ENCODE measurements around the gene NELFE. TPM values are rescaled to one million over a fixed set of nuclear protein-coding genes. Genes with fewer than 3 reads are reported as not detected.
"Not testable (repeated sequence)": the region's sequence is repeated elsewhere in the genome, so short reads cannot be mapped to it uniquely, and the experiment has no call there.

The NELFE gene, protein sequence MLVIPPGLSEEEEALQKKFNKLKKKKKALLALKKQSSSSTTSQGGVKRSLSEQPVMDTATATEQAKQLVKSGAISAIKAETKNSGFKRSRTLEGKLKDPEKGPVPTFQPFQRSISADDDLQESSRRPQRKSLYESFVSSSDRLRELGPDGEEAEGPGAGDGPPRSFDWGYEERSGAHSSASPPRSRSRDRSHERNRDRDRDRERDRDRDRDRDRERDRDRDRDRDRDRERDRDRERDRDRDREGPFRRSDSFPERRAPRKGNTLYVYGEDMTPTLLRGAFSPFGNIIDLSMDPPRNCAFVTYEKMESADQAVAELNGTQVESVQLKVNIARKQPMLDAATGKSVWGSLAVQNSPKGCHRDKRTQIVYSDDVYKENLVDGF
- total RNA-seq (2012; rRNA removed): 112 and 141 TPM in 2 replicates

DNA sequence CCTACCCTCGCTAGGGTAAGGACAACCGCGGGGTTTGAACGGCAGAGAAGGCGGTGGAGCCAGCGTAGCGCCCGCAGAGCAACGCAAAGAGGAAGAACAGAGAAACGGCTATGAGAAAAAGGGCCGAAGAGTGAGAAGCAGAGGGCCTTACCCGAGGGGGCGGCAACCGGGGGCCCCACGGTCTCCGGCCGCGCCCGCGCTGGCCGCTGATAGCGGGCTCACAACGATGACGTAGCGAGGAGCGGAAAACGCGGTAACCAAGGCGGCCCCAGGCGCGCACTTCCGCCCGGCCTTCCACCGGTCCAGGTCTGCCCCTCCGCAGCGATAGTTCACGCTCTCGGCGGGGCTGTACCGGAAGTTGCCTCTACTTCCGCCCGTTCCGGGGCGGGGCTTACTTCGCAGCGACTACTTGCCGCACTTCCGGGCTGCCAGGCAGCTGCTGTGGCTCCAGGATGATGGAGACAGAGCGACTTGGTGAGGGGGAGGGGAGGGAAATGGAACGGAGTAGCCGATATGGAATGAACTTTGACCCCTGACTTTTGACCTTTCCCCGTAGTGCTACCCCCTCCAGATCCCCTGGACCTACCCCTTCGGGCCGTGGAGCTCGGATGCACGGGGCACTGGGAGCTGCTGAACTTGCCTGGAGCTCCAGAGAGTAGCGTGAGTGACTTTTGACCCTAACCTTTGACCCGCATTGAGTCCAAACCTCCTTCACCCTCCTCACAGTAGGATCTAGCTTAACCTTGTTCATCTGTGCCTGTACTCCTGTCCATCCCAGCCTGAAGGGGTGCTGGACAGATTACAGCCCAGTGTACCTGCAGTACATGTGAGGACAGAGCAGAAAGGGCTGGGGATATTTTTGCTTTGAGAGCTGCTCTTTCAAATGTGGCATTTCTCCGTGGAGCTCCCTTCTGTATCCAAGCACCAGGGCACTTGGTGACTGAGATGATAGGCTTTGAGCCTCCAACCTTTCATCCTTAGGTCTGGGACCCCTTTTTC, at the start of gene NELFE, which contains the start of gene SKIC2:
Gene NELFE, minus strand, starts transcription at position 231 of the 999 bp plus-strand sequence. CDS start 525 bp downstream, outside the sequence.
Gene SKIC2, plus strand, starts transcription at position 435 of the 999 bp plus-strand sequence. Its CDS starts 18 bp downstream, at position 453.
- Histone ChIP-seq H3K4me2 (ENCODE audit: low read length) (peak within 1 kb of the TSS; percentile 95), H3K9me3 (replicated peaks; ENCODE audit: low read length) (no peaks in the 10 kb centered on the region), H3K4me3 (ENCODE audit: low read length) (peak within 1 kb of the TSS; percentile 90), H3K36me3 (ENCODE audit: insufficient read depth, low read length) (peaks cover 62% of the 10 kb centered on the region), H3K27me3 (ENCODE audit: control insufficient read depth, insufficient read depth, low read length) (no peaks in the 10 kb centered on the region), H3K9ac (ENCODE audit: low read depth, low read length) (peak within 1 kb of the TSS; percentile 96), H3K4me1 (ENCODE audit: control insufficient read depth, insufficient read depth, low read length) (peaks cover 15% of the 10 kb centered on the region)

DNA sequence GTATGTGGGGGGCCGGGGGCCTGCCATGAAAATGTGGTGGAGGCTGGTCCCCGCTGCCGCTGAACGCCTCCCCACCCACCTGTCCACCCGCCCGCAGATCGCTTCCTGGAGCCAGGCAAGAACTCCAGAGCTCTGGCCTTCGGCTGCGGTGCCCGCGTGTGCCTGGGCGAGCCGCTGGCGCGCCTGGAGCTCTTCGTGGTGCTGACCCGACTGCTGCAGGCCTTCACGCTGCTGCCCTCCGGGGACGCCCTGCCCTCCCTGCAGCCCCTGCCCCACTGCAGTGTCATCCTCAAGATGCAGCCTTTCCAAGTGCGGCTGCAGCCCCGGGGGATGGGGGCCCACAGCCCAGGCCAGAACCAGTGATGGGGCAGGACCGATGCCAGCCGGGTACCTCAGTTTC, 49.3 kb upstream of the NELFE start:
- not testable (repeated sequence) for H3K4me3 ChIP-seq (ENCODE audit: low read length); H3K4me1 ChIP-seq (ENCODE audit: control insufficient read depth, insufficient read depth, low read length); H3K36me3 ChIP-seq (ENCODE audit: insufficient read depth, low read length); H3K4me2 ChIP-seq (ENCODE audit: low read length); H3K9ac ChIP-seq (ENCODE audit: low read depth, low read length); H3K9me3 ChIP-seq (replicated peaks; ENCODE audit: low read length); H3K27me3 ChIP-seq (ENCODE audit: control insufficient read depth, insufficient read depth, low read length)

DNA sequence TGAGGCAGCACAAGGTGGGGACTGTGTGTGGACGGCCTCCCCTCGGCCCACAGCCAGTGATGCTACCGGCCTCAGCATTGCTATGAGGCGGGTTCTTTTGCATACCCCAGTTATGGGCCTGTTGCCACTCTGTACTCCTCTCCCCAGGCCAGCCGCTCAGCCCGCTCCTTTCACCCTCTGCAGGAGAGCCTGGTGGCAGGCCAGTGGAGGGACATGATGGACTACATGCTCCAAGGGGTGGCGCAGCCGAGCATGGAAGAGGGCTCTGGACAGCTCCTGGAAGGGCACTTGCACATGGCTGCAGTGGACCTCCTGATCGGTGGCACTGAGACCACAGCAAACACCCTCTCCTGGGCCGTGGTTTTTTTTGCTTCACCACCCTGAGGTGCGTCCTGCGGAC, 48.3 kb upstream of the NELFE start:
- H3K4me3 ChIP-seq (ENCODE audit: low read length); H3K4me1 ChIP-seq (ENCODE audit: control insufficient read depth, insufficient read depth, low read length); H3K9me3 ChIP-seq (replicated peaks; ENCODE audit: low read length); H3K27me3 ChIP-seq (ENCODE audit: control insufficient read depth, insufficient read depth, low read length); H3K4me2 ChIP-seq (ENCODE audit: low read length); H3K9ac ChIP-seq (ENCODE audit: low read depth, low read length); H3K36me3 ChIP-seq (ENCODE audit: insufficient read depth, low read length): not testable (repeated sequence)

DNA sequence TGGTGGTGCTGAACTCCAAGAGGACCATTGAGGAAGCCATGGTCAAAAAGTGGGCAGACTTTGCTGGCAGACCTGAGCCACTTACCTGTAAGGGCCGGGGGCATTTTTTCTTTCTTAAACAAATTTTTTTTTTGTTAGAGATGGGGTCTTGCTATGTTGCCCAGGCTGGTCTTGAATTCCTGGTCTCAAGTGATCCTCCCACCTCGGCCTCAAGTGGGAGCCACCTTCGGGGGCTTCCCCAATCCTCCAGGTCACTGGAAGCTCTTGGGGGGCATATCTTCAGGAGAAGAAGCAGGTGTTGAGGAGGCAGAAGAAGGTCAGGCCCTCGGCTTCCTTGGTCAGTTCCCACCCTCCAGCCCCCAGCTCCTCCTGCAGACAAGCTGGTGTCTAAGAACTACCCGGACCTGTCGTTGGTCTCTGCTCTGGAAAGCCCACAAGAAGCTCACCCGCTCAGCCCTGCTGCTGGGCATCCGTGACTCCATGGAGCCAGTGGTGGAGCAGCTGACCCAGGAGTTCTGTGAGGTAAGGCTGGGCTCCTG, 47.3 kb upstream of the NELFE start:
- H3K4me1 ChIP-seq (ENCODE audit: control insufficient read depth, insufficient read depth, low read length); H3K9ac ChIP-seq (ENCODE audit: low read depth, low read length); H3K36me3 ChIP-seq (ENCODE audit: insufficient read depth, low read length); H3K9me3 ChIP-seq (replicated peaks; ENCODE audit: low read length); H3K4me3 ChIP-seq (ENCODE audit: low read length); H3K4me2 ChIP-seq (ENCODE audit: low read length); H3K27me3 ChIP-seq (ENCODE audit: control insufficient read depth, insufficient read depth, low read length): not testable (repeated sequence)

DNA sequence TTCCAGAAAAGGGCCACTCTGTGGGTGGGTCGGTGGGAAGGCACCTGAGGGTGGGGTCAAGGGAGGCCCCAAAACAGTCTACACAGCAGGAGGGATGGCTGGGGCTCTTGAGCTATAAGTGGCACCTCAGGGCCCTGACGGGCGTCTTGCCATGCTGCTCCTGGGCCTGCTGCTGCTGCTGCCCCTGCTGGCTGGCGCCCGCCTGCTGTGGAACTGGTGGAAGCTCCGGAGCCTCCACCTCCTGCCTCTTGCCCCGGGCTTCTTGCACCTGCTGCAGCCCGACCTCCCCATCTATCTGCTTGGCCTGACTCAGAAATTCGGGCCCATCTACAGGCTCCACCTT, 46.7 kb upstream of the NELFE start:
- not testable (repeated sequence) for H3K4me2 ChIP-seq (ENCODE audit: low read length); H3K9ac ChIP-seq (ENCODE audit: low read depth, low read length); H3K9me3 ChIP-seq (replicated peaks; ENCODE audit: low read length); H3K36me3 ChIP-seq (ENCODE audit: insufficient read depth, low read length); H3K27me3 ChIP-seq (ENCODE audit: control insufficient read depth, insufficient read depth, low read length); H3K4me3 ChIP-seq (ENCODE audit: low read length); H3K4me1 ChIP-seq (ENCODE audit: control insufficient read depth, insufficient read depth, low read length)

DNA sequence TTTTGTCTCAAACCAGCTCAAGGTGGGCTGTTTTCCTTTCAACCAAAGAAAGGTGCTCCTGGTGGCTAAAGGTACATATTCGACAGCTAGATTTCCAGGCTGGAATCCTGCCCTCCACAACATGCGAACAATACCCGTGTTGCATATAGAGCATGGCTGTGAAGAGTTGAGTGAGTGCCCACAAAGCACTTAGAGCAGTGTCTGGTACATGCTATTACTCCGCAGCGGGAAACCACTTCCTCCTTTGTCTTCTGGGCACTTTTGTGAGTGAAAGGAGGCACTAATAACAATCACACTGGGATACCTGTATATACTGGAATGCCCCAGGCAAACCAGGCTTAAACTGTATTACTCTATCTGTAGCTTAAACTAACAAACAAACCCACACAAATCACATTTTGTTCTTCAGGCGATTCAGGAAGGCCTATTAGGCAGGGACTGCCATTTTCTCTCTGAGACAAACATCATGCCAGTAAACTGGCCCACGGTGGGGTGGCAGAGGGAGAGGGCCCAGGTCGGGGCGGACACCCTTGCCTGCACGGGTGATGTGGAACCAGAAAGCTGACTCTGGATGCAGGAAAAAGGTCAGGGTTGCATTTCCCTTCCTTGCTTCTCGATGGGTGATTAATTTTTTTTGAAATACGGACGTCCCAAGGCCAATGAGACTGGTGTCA, 46.2 kb upstream of the NELFE start:
- not testable (repeated sequence) for H3K27me3 ChIP-seq (ENCODE audit: control insufficient read depth, insufficient read depth, low read length); H3K9ac ChIP-seq (ENCODE audit: low read depth, low read length); H3K36me3 ChIP-seq (ENCODE audit: insufficient read depth, low read length); H3K4me2 ChIP-seq (ENCODE audit: low read length); H3K4me1 ChIP-seq (ENCODE audit: control insufficient read depth, insufficient read depth, low read length); H3K9me3 ChIP-seq (replicated peaks; ENCODE audit: low read length); H3K4me3 ChIP-seq (ENCODE audit: low read length)

DNA sequence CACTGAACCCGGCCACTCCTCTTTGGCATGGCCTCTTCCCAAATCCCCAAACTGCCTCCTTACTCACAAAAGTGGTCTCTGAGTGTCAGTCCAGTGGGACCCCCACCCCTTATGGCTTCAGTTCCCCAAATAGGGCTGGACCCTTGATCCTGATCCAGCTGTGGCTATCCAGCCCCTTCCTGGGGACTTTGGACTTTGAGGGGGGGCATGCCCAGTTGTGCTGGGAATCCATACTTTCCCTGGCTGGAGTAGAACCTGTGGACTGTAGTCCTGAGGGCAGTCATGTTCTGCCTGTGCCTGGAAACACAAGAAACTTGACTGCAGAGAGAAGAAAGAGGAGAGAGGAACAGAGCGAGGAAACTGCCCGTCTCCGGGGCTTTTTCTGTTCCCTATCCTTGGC, 45.6 kb upstream of the NELFE start:
- H3K27me3 ChIP-seq (ENCODE audit: control insufficient read depth, insufficient read depth, low read length); H3K36me3 ChIP-seq (ENCODE audit: insufficient read depth, low read length); H3K4me2 ChIP-seq (ENCODE audit: low read length); H3K9me3 ChIP-seq (replicated peaks; ENCODE audit: low read length); H3K4me1 ChIP-seq (ENCODE audit: control insufficient read depth, insufficient read depth, low read length); H3K9ac ChIP-seq (ENCODE audit: low read depth, low read length); H3K4me3 ChIP-seq (ENCODE audit: low read length): not testable (repeated sequence)

DNA sequence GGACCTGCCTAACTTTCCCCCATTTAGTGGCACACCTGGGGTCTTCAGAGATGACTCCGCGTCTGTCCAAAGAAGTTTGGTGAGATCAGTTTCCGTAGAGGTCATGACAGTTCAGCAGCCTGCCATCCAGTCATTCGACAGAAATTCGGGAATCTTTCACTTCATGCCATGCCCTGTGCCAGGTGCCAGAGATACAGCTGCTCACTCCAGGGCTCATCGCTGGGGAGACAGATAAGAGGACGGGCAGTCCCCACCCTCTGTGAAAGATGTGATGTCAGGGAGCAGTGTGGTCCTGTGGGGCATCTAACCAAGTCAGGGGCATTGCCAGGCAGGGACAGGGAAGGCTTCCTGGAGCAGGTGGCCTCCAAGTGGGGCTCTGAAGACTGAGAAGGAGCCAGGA, 44.5 kb upstream of the NELFE start:
- H3K4me3 ChIP-seq (ENCODE audit: low read length); H3K9ac ChIP-seq (ENCODE audit: low read depth, low read length); H3K36me3 ChIP-seq (ENCODE audit: insufficient read depth, low read length); H3K4me1 ChIP-seq (ENCODE audit: control insufficient read depth, insufficient read depth, low read length); H3K9me3 ChIP-seq (replicated peaks; ENCODE audit: low read length); H3K4me2 ChIP-seq (ENCODE audit: low read length); H3K27me3 ChIP-seq (ENCODE audit: control insufficient read depth, insufficient read depth, low read length): not testable (repeated sequence)

DNA sequence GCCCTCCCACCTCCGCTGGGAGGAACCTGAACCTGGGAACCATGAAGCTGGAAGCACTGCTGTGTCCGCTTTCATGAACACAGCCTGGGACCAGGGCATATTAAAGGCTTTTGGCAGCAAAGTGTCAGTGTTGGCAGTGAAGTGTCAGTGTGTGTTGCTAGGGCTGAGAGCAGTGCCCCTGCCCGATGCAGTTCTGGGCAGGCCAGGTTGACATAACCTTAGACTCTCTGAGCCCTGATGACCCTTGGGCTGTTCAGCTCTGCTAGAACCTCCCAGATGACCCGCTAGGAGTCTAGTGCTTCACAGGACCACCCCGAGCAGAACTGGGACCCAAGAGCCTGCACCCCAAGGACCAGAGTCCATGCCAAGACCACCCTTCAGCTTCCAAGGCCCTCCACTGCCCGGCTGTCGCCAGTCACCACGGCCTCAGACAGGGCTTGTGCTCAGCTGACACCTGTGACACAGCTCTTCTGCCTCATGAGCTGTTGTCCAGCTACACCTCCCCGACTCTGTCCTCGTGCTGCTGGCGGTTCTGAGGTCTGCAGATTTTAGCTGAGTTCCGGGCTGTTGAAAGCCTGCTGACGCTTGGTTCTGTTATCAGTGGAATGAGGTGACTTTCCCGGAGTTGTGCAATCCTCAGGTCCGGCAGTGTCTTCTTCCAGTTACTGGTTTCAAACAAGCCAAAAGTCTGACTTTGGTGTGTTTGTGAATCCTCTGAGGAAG, 43.9 kb upstream of the NELFE start:
- H3K4me2 ChIP-seq (ENCODE audit: low read length); H3K4me1 ChIP-seq (ENCODE audit: control insufficient read depth, insufficient read depth, low read length); H3K9ac ChIP-seq (ENCODE audit: low read depth, low read length); H3K4me3 ChIP-seq (ENCODE audit: low read length); H3K27me3 ChIP-seq (ENCODE audit: control insufficient read depth, insufficient read depth, low read length); H3K36me3 ChIP-seq (ENCODE audit: insufficient read depth, low read length); H3K9me3 ChIP-seq (replicated peaks; ENCODE audit: low read length): not testable (repeated sequence)

DNA sequence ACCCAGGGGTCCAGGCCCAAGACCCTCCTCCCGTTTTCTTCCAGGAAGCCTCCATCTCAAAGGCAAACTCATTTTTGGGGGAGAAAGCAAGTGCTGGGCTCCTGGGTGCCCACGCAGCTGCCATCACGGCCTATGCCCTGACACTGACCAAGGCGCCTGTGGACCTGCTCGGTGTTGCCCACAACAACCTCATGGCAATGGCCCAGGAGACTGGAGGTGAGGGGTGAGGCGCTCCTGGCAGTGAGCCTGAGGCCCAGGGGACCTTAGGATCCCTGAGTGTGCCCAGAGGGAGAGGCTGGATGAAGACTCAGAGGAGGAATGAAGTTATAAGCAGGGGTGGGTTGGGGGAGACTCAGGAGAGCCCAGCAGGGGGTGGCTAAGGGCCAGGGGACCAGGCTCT, 37.6 kb upstream of the NELFE start:
- not testable (repeated sequence) for H3K9ac ChIP-seq (ENCODE audit: low read depth, low read length); H3K4me2 ChIP-seq (ENCODE audit: low read length); H3K4me1 ChIP-seq (ENCODE audit: control insufficient read depth, insufficient read depth, low read length); H3K27me3 ChIP-seq (ENCODE audit: control insufficient read depth, insufficient read depth, low read length); H3K36me3 ChIP-seq (ENCODE audit: insufficient read depth, low read length); H3K9me3 ChIP-seq (replicated peaks; ENCODE audit: low read length); H3K4me3 ChIP-seq (ENCODE audit: low read length)

DNA sequence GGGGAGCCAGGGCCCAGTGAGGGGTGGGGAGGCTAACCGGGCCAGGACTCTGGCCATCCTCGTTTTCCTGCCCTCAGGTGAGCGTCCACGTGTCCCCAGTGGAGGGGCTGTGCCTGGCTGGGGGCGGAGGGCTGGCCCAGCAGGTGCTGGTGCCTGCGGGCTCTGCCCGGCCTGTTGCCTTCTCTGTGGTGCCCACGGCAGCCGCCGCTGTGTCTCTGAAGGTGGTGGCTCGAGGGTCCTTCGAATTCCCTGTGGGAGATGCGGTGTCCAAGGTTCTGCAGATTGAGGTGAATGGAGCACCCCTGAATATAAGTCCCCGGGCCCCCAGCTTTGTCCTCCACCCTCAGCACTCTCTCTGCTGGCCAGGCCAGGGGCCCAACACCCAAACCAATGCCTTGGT, 35.6 kb upstream of the NELFE start:
- not testable (repeated sequence) for H3K36me3 ChIP-seq (ENCODE audit: insufficient read depth, low read length); H3K4me2 ChIP-seq (ENCODE audit: low read length); H3K4me1 ChIP-seq (ENCODE audit: control insufficient read depth, insufficient read depth, low read length); H3K4me3 ChIP-seq (ENCODE audit: low read length); H3K9ac ChIP-seq (ENCODE audit: low read depth, low read length); H3K9me3 ChIP-seq (replicated peaks; ENCODE audit: low read length); H3K27me3 ChIP-seq (ENCODE audit: control insufficient read depth, insufficient read depth, low read length)
